ENCODE data around the gene ZNF341. TPM values are rescaled to one million over a fixed set of nuclear protein-coding genes. Genes with fewer than 3 reads are reported as not detected.

The ZNF341 gene
- total RNA-seq, 1 donor from 2014 or later, result 3.3 TPM

Other genes starting within 250 kb of the ZNF341 start
- gene CBFA2T2, start 241.9 kb upstream of the ZNF341 start, total RNA-seq (ENCODE audit: unreplicated experiment), result 84.1 TPM
- not detected for gene C20orf144, start 69.7 kb upstream of the ZNF341 start, total RNA-seq (ENCODE audit: unreplicated experiment)
- 1.0 TPM for gene ACTL10, start 65.1 kb upstream of the ZNF341 start, total RNA-seq (ENCODE audit: unreplicated experiment)
- gene NECAB3, start 57.6 kb upstream of the ZNF341 start, total RNA-seq (ENCODE audit: unreplicated experiment), result 146 TPM
- 66.0 TPM for gene E2F1, start 45.6 kb upstream of the ZNF341 start, total RNA-seq (ENCODE audit: unreplicated experiment)
- gene PXMP4, start 11.7 kb upstream of the ZNF341 start, total RNA-seq (ENCODE audit: unreplicated experiment), result 9.4 TPM
- gene CHMP4B, start 79.4 kb downstream of the ZNF341 start, total RNA-seq (ENCODE audit: unreplicated experiment), result 46.4 TPM